Measurements from ENCODE around the gene LRP3. TPM values are rescaled to one million over a fixed set of nuclear protein-coding genes. Genes with fewer than 3 reads are reported as not detected.

The LRP3 gene
- total RNA-seq, 1 donor = 33.2 TPM

DNA sequence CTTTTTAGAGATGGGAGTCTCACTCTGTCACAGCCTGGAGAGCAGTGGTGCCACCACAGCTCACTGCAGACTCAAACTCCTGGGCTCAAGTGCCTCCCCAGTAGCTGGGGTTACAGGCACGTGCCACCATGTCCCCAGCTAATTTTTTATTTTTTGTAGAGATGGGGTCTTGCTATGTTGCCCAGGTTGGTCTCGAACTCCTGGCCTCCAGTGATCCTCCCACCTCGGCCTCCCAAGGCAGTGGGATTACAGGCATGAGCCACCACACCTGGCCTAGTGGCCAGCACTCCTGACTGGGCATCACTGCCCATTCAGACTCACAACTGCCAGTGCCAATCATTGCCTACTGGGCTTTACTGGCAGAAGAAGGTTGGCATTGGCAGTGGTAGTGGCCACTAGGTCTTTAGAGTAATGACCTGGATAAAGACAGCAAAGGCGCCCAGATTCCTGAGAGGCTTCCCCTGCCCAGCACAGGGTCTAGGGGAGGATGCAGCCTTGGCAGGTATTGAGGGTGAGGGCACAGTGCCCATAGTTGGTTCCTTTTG is 58.4 kb downstream of the LRP3 start:
- TF ChIP-seq, protein P1, sequence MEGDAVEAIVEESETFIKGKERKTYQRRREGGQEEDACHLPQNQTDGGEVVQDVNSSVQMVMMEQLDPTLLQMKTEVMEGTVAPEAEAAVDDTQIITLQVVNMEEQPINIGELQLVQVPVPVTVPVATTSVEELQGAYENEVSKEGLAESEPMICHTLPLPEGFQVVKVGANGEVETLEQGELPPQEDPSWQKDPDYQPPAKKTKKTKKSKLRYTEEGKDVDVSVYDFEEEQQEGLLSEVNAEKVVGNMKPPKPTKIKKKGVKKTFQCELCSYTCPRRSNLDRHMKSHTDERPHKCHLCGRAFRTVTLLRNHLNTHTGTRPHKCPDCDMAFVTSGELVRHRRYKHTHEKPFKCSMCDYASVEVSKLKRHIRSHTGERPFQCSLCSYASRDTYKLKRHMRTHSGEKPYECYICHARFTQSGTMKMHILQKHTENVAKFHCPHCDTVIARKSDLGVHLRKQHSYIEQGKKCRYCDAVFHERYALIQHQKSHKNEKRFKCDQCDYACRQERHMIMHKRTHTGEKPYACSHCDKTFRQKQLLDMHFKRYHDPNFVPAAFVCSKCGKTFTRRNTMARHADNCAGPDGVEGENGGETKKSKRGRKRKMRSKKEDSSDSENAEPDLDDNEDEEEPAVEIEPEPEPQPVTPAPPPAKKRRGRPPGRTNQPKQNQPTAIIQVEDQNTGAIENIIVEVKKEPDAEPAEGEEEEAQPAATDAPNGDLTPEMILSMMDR (IDR thresholded peaks at IDR 0.05; ENCODE audit: insufficient read depth, low read length) = no peak
- H3K4me3 ChIP-seq (ENCODE audit: low read depth, low read length) = no peak overlapping the region
- no peak for DNase-seq (ENCODE audit: low read depth)

- no peak for DNase-seq (ENCODE audit: low read depth)
- TF ChIP-seq, protein P1 (IDR thresholded peaks at IDR 0.05; ENCODE audit: insufficient read depth, low read length) = no peak
- H3K4me3 ChIP-seq (ENCODE audit: low read depth, low read length) = no peak overlapping the region
Measured at GRCh38 chr19:33252971-33253370, 58.8 kb downstream of the LRP3 start.

GRCh38 chr19:33254245-33254824 is 60.2 kb downstream of the LRP3 start:
- H3K4me3 ChIP-seq (ENCODE audit: low read depth, low read length) = no peak overlapping the region
- DNase-seq (ENCODE audit: low read depth) = no peak
- TF ChIP-seq, protein P1 (IDR thresholded peaks at IDR 0.05; ENCODE audit: insufficient read depth, low read length) = no peak

DNA sequence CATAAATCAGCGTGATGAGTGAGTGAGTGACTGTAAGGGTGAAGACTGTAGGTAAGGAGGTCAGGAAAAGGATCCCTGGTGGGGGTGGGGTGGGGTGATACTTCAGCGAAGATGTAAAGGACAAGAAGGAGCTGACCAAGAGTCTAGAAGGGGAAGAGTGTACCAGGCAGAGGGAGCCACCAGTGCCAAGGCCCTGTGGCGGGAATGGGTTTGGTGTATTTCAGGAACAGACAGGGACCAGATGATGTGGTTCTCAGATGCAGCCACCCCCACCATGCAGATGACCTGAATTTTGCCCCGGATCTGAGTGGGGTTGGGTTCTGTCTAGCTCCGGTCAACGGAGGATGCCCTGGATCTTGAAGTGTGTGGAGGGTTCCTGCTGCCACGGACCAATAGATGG is 61.7 kb downstream of the LRP3 start:
- TF ChIP-seq, protein P1 (IDR thresholded peaks at IDR 0.05; ENCODE audit: insufficient read depth, low read length) = no peak
- no peak overlapping the region for H3K4me3 ChIP-seq (ENCODE audit: low read depth, low read length)
- DNase-seq (ENCODE audit: low read depth) = no peak

DNA sequence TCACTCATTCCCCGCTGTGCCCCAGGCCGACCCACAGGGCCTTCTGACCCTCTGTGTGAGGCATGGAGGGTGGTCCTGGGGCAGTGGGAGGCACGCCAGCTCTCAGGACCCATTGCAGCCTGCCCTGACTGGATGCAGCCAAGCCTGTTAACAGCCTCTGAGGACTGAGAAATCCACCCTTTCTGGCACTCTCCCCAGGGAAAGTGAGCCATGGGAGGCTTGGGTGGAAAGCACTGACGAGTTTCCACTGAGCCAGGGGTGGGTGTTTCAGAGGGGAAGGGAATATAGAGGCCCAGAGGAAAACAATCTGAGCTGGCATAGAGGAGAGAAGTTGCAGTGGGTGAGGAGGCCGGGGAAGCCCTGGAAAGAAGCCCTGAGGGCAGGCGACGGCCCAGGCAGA is 62.1 kb downstream of the LRP3 start:
- H3K4me3 ChIP-seq (ENCODE audit: low read depth, low read length) = no peak overlapping the region
- TF ChIP-seq, protein P1 (IDR thresholded peaks at IDR 0.05; ENCODE audit: insufficient read depth, low read length) = no peak
- peak; percentile 8 for DNase-seq (ENCODE audit: low read depth)

DNA sequence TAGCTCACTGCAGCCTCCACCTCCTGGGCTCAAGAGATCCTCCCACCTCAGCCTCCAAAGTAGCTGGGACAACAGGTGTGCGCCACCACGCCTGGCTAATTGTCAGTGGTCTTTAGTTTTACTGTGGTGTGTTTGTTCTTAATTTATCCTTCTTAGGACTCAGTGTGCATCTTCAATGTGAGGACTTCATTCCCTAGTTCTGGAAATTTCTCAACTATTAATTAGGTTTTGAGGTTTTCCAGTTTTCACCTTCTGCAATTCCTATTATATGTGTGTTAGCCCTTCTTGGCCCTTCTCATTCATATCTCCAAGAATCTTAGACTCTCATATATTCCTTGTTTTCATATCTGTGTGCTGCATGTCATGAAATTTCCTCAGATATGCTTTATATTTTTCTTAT is 63.7 kb downstream of the LRP3 start:
- DNase-seq (ENCODE audit: low read depth) = no peak
- no peak overlapping the region for H3K4me3 ChIP-seq (ENCODE audit: low read depth, low read length)
- TF ChIP-seq, protein P1 (IDR thresholded peaks at IDR 0.05; ENCODE audit: insufficient read depth, low read length) = no peak

Other genes with a start within 250 kb of the LRP3 start
- 25.5 and 26.3 TPM in 2 replicates for gene CEP89, start 222.4 kb upstream of the LRP3 start, total RNA-seq (ENCODE audit: low replicate concordance)
- 5.7 and 12.0 TPM in 2 replicates for gene FAAP24, start 222.1 kb upstream of the LRP3 start, total RNA-seq (ENCODE audit: low replicate concordance)
- 0.90 and 2.3 TPM in 2 replicates for gene RHPN2, start 129.4 kb upstream of the LRP3 start, total RNA-seq (ENCODE audit: low replicate concordance)
- gene GPATCH1, start 113.1 kb upstream of the LRP3 start, total RNA-seq (ENCODE audit: low replicate concordance) = 7.8 and 19.2 TPM in 2 replicates
- gene WDR88, start 62.2 kb upstream of the LRP3 start, total RNA-seq (ENCODE audit: low replicate concordance) = not detected in 2 replicates
- not detected in 2 replicates for gene SLC7A10, start 31.5 kb downstream of the LRP3 start, total RNA-seq (ENCODE audit: low replicate concordance)
- 0.18 TPM in 1 of 2 replicates, not detected in the other for gene CEBPA, start 108.2 kb downstream of the LRP3 start, total RNA-seq (ENCODE audit: low replicate concordance)
- 13.8 and 32.8 TPM in 2 replicates for gene CEBPG, start 179.4 kb downstream of the LRP3 start, total RNA-seq (ENCODE audit: low replicate concordance)

All from fibroblast of the aortic adventitia (primary cell).